Coronary artery (tissue), 2 donors: Measurements from ENCODE around the gene USP6NL.

Experiments used
- DNase-seq: peaks from one replicate; pipeline ENCODE4 v3.0.0-alpha.2; 2017; ENCODE audit warnings: low spot score
- H3K27ac ChIP-seq, 2 donors: fragments of 200-600 bp; sonication (generic); one replicate each; pipeline ENCODE4 v1.5.1; 2016 to 2019
- H3K4me3 ChIP-seq: fragments of 200-600 bp; sonication (generic); 2 replicates; pipeline ENCODE4 v1.5.1; 2016; ENCODE audit warnings: mild to moderate bottlenecking, moderate library complexity
- CTCF ChIP-seq: fragments of 200-600 bp; sonication (generic); IDR thresholded peaks from one replicate; pipeline ENCODE4 v1.5.1; 2019; ENCODE audit warnings: antibody characterized with exemption

Gene USP6NL

DNA sequence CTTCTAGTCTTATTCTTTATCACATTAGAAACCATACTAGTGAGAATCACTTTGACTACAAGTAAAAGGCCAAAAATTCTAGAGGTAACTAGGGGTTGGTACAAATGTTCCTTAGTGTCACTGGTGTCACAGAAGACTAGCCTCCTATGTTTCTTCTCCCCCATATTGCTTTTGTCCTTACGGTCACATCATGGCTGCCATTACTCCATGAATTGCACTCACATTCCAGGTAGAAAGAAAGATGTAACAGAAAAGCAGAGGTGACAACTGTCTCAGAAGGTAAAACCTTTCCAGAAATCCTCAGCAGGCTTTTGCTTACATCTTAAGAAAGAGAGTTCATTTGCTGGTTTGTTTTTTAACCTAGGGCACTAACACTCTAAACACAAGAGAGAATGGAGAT is 42.9 kb downstream of the USP6NL start:
- no peak overlapping the region for H3K4me3 ChIP-seq
- H3K27ac ChIP-seq: no peak overlapping the region
- TF ChIP-seq CTCF: no peak
- DNase-seq: no peak

- no peak for TF ChIP-seq CTCF
- Histone ChIP-seq H3K27ac (no peak overlapping the region), H3K4me3 (no peak overlapping the region)
- DNase-seq: no peak
These were observed 46.7 kb downstream of the USP6NL start for GRCh38 chr10:11564741-11565140.

GRCh38 chr10:11563936-11564335 is 47.5 kb downstream of the USP6NL start:
- no peak for TF ChIP-seq CTCF
- no peak for DNase-seq

DNA sequence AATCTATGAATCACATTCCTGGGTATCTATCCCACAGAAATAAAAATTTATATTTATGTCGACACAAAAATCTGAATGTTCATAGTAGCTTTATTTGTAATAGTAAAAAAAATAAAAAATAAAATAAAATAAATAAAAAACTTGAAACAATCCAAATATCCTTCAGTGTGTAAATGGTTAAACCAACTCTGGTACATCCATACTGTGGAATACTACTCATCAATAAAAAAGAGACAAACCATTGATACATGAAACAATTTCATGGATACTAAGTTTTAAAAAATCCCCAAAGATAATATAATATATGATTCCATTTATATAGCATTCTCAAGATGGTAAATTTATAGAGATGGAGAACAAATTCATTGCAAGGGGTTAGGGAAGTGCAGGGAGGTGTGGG is 48.6 kb downstream of the USP6NL start:
- Histone ChIP-seq H3K4me3 (no peak overlapping the region), H3K27ac (no peak overlapping the region)
- TF ChIP-seq CTCF: no peak
- DNase-seq: no peak

More at GRCh38 chr10:11563936-11564335, 47.5 kb downstream of the USP6NL start:
- Histone ChIP-seq H3K27ac (no peak overlapping the region), H3K4me3 (no peak overlapping the region)

DNA sequence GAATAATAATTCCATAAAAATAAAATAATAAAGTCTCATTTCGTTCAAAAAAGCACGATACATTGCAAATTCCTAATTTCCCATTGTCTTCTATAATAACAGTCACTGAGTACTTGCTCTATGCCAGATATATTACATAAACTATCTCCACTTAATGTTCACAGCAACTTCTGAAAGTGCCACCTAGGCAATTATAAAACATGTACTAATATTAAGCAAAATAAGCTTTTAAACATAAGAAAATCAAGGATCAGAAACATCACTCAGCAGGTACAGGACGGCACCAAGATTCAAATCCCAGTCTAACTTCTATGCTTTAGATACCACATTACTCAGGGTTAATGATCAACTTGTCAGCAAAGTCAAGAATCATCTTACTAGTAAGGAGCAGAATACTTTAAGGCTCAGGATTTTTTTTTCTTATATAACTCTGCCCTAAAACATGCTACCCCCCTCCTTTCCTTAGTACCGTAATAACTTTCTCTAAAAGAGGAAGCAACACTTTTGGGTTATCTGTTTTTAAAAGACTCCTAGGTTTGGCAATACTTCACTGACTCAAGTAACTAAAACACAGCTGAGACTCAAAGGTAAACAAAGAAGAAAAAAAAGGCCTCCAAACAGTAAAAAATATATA is 51.3 kb downstream of the USP6NL start:
- TF ChIP-seq CTCF: no peak
- no peak for DNase-seq
- H3K27ac ChIP-seq: no peak overlapping the region
- H3K4me3 ChIP-seq: no peak overlapping the region

DNA sequence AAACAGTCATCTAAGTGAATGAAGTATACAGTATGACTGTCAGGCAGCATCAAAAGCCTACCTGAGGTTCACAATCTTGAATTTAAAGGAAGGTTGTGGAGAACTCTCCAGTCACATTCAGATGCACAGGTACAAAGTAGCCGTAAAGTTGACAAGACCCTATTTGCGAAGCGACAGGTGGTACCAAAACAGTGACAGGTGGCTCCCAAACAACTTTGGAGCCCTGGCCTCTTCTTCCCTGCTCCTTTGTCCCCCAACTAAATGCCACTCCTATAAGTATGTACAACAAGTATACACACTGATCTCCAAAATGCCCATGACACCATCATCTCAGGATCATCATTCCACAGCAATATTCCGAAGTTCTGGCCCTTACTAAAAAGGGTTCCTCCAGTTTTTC is 53.5 kb downstream of the USP6NL start:
- no peak for DNase-seq
- no peak for TF ChIP-seq CTCF
- H3K4me3 ChIP-seq: no peak overlapping the region

GRCh38 chr10:11557513-11557912 is 53.9 kb downstream of the USP6NL start:
- TF ChIP-seq CTCF: no peak
- no peak for DNase-seq
- Histone ChIP-seq H3K27ac (no peak overlapping the region), H3K4me3 (no peak overlapping the region)

More for the DNA sequence above, 53.5 kb downstream of the USP6NL start:
- no peak overlapping the region for H3K27ac ChIP-seq
